OCI-LY7 (cell line): ENCODE data around the gene GAGE12C. TPM values are rescaled to one million over a fixed set of nuclear protein-coding genes. Genes with fewer than 3 reads are reported as not detected.
"Not testable (repeated sequence)": the region's sequence is repeated elsewhere in the genome, so short reads cannot be mapped to it uniquely, and the experiment has no call there.

Source experiments
- Bru-seq: library from RNA; stranded (reverse); fragments of 400-500 nt; gene quantifications from one replicate; lab custom pipeline; 2021; lab: Mats Ljungman, UMichigan
- BruChase-seq, 2 experiments: library from RNA; stranded (reverse); fragments of 400-500 nt; gene quantifications; one replicate each; lab custom pipeline; 2021; lab: Mats Ljungman, UMichigan
- BruUV-seq: library from RNA; stranded (reverse); fragments of 400-500 nt; replicated peaks from 2 replicates; lab custom pipeline; 2021; lab: Mats Ljungman, UMichigan
- CTCF ChIA-PET: fragments of 300-600 bp; sonication (Branson Sonifier 250); formaldehyde crosslinking; loops from one replicate; lab custom pipeline; 2022; ENCODE audit warnings: antibody characterized with exemption; ENCODE audit not compliant: unreplicated experiment; lab: Charles Lee
- POLR2A ChIA-PET: fragments of 300-600 bp; sonication (Branson Sonifier 250); formaldehyde crosslinking; loops from one replicate; lab custom pipeline; 2022; ENCODE audit warnings: antibody characterized with exemption; lab: Charles Lee
- DNase-seq: peaks from one replicate; pipeline ENCODE4 v3.0.0-alpha.2; 2015; ENCODE audit warnings: low spot score
- H2AFZ ChIP-seq: fragments of 200-600 bp; sonication (generic), shearing (Covaris generic); 2 replicates; pipeline ENCODE4 v1.6.1; 2014; ENCODE audit warnings: mild to moderate bottlenecking, antibody characterized with exemption, low read length, moderate library complexity
- H3K27ac ChIP-seq: fragments of 200-600 bp; sonication (generic); 2 replicates; pipeline ENCODE4 v1.5.1; 2014; ENCODE audit warnings: mixed run types, low read depth, mild to moderate bottlenecking, moderate library complexity, low read length, inconsistent platforms; ENCODE audit not compliant: poor library complexity, severe bottlenecking
- H3K36me3 ChIP-seq: fragments of 200-600 bp; sonication (generic); 2 replicates; pipeline ENCODE4 v1.6.1; 2014; ENCODE audit warnings: mild to moderate bottlenecking, antibody characterized with exemption, low read length, moderate library complexity, mixed read lengths; ENCODE audit not compliant: insufficient read depth
- H3K4me1 ChIP-seq: fragments of 200-600 bp; sonication (generic); 2 replicates; pipeline ENCODE4 v1.5.1; 2014; ENCODE audit warnings: mild to moderate bottlenecking, low read length; ENCODE audit not compliant: insufficient read depth, poor library complexity, severe bottlenecking
- H3K4me2 ChIP-seq: fragments of 200-600 bp; sonication (generic); 2 replicates; pipeline ENCODE4 v1.6.1; 2014; ENCODE audit warnings: mild to moderate bottlenecking, low read length
- H3K4me3 ChIP-seq: fragments of 200-600 bp; sonication (generic); 2 replicates; pipeline ENCODE4 v1.5.1; 2014; ENCODE audit warnings: mild to moderate bottlenecking, low read depth, low read length; ENCODE audit not compliant: poor library complexity, severe bottlenecking
- H3K79me2 ChIP-seq: fragments of 200-600 bp; sonication (generic); 2 replicates; pipeline ENCODE4 v1.6.1; 2016; ENCODE audit warnings: low read depth, mild to moderate bottlenecking, low read length, moderate library complexity, mixed read lengths; ENCODE audit not compliant: insufficient read depth
- H3K9me2 ChIP-seq: fragments of 200-600 bp; sonication (generic); 2 replicates; pipeline ENCODE4 v1.6.1; 2016; ENCODE audit warnings: mild to moderate bottlenecking, low read length, mixed read lengths; ENCODE audit not compliant: insufficient read depth
- H3K9me3 ChIP-seq: fragments of 200-600 bp; sonication (generic); 2 replicates; pipeline ENCODE4 v1.6.1; 2014; ENCODE audit warnings: mild to moderate bottlenecking, mixed run types, low read length, mixed read lengths
- H4K20me1 ChIP-seq: fragments of 200-600 bp; sonication (generic); 2 replicates; pipeline ENCODE4 v1.6.1; 2014; ENCODE audit warnings: mild to moderate bottlenecking, antibody characterized with exemption, low read length, moderate library complexity, mixed read lengths; ENCODE audit not compliant: insufficient read depth
- intact Hi-C: fragments of 100-400 bp; cut with micrococcal nuclease; formaldehyde crosslinking; loops from one replicate; pipeline ENCODE4 v1.10.0; 2022; ENCODE audit not compliant: unreplicated experiment
- long read RNA-seq: library from polyadenylated mRNA; stranded (forward); transcript quantifications from one replicate; pipeline ENCODE4 v2.0.0, GENCODE V29; 2022
- total RNA-seq, 2 experiments: library from RNA; depleted of rRNA in 1 of 2; stranded (reverse); fragments of >200 nt in 1 of 2; shearing (Covaris generic) in 1 of 2; gene quantifications; 2 replicates each; pipeline ENCODE4 v1.2.3, GENCODE V29; 2014 to 2022

Gene GAGE12C
- total RNA-seq (2014; rRNA removed; shearing (Covaris generic)) (not detected in 2 replicates), total RNA-seq (2022) (not detected in 2 replicates), Bru-seq, nascent RNA (not detected), BruChase-seq, experiment 1, labeled RNA remaining after a 6-hour chase (not detected), BruChase-seq, experiment 2, labeled RNA remaining after a 2-hour chase (not detected)
- long read RNA-seq, result 0 reads

- H3K4me3 ChIP-seq, H3K4me2 ChIP-seq, H3K9me3 ChIP-seq, H3K36me3 ChIP-seq, H3K27ac ChIP-seq, intact Hi-C loops, BruUV-seq, H3K79me2 ChIP-seq, DNase-seq, H3K4me1 ChIP-seq, CTCF ChIA-PET, H2AFZ ChIP-seq, POLR2A ChIA-PET, H3K9me2 ChIP-seq, H4K20me1 ChIP-seq: not testable (repeated sequence)
These were observed at the start of gene GAGE12C for GRCh38 chrX:49531877-49532276. TSS of gene GAGE12C (plus strand) at chrX:49532177. CDS start at chrX:49533332, 1,155 bp downstream.

GRCh38 chrX:49541433-49541832 is 9.5 kb downstream of the GAGE12C start, which contains the start of gene GAGE12D:
TSS of gene GAGE12D (plus strand) at chrX:49541733. CDS start at chrX:49542888, 1,155 bp downstream.
- DNase-seq, intact Hi-C loops, H2AFZ ChIP-seq, H3K4me1 ChIP-seq, H3K9me3 ChIP-seq, H3K27ac ChIP-seq, H3K79me2 ChIP-seq, H3K4me2 ChIP-seq, H3K9me2 ChIP-seq, H3K36me3 ChIP-seq, POLR2A ChIA-PET, BruUV-seq, CTCF ChIA-PET, H4K20me1 ChIP-seq, H3K4me3 ChIP-seq: not testable (repeated sequence)

GRCh38 chrX:49550989-49551388 is 19.0 kb downstream of the GAGE12C start, which contains the start of gene GAGE12E:
TSS of gene GAGE12E (plus strand) at chrX:49551289. CDS start at chrX:49552444, 1,155 bp downstream.
- H3K9me3 ChIP-seq, DNase-seq, H3K36me3 ChIP-seq, H3K27ac ChIP-seq, H3K79me2 ChIP-seq, H3K9me2 ChIP-seq, H4K20me1 ChIP-seq, intact Hi-C loops, BruUV-seq, CTCF ChIA-PET, H3K4me1 ChIP-seq, H2AFZ ChIP-seq, H3K4me3 ChIP-seq, H3K4me2 ChIP-seq, POLR2A ChIA-PET: not testable (repeated sequence)

DNA sequence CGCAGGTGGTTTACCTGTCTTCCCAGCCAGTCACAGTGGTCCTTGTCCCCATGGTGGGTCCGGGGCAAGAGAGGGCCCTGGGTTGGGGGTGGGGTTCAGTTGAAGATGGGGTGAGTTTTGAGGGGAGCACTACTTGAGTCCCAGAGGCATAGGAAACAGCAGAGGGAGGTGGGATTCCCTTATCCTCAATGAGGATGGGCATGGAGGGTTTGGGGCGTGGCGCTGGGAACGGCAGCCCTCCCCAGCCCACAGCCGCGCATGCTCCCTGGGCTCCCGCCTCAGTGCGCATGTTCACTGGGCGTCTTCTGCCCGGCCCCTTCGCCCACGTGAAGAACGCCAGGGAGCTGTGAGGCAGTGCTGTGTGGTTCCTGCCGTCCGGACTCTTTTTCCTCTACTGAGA is 28.6 kb downstream of the GAGE12C start, which contains the start of gene GAGE12F:
Gene GAGE12F, plus strand, starts transcription at position 301 of the 400 bp plus-strand sequence. CDS start 1,155 bp downstream, outside the sequence.
- H3K79me2 ChIP-seq, H3K9me3 ChIP-seq, intact Hi-C loops, H3K27ac ChIP-seq, H3K9me2 ChIP-seq, CTCF ChIA-PET, H2AFZ ChIP-seq, POLR2A ChIA-PET, DNase-seq, BruUV-seq, H3K4me1 ChIP-seq, H3K36me3 ChIP-seq, H4K20me1 ChIP-seq, H3K4me2 ChIP-seq, H3K4me3 ChIP-seq: not testable (repeated sequence)

- H3K36me3 ChIP-seq, intact Hi-C loops, H3K27ac ChIP-seq, POLR2A ChIA-PET, H3K79me2 ChIP-seq, BruUV-seq, H3K4me3 ChIP-seq, H2AFZ ChIP-seq, H3K9me3 ChIP-seq, H4K20me1 ChIP-seq, H3K4me2 ChIP-seq, CTCF ChIA-PET, H3K4me1 ChIP-seq, H3K9me2 ChIP-seq, DNase-seq: not testable (repeated sequence)
These were observed 36.8 kb downstream of the GAGE12C start for GRCh38 chrX:49568728-49569127.

DNA sequence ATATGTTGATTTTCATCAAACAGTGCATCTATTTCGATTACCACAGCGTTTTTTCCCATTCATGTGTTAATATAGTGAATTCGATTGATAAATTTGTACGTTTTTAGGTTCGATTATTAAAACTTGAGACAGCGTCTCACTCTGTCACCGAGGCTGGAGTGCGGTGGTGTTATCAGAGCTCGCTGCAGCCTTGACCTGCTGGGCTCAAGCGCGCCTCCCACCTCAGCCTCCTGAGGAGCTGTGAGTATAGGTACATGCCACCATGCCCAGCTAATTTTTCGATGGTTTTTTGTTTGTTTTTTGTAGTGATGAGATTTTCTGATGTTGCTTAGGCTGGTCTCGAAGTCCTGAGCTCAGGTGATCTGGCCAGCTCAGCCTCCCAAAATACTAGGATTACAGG is 37.2 kb downstream of the GAGE12C start:
- DNase-seq, intact Hi-C loops, H3K79me2 ChIP-seq: not testable (repeated sequence)

More for the DNA sequence above, 37.2 kb downstream of the GAGE12C start:
- H4K20me1 ChIP-seq, H3K9me3 ChIP-seq, H3K36me3 ChIP-seq, H2AFZ ChIP-seq, H3K4me1 ChIP-seq, H3K9me2 ChIP-seq, H3K4me2 ChIP-seq, H3K4me3 ChIP-seq, H3K27ac ChIP-seq, BruUV-seq, CTCF ChIA-PET, POLR2A ChIA-PET: not testable (repeated sequence)
